ENCODE measurements around the gene CXADR. TPM values are rescaled to one million over a fixed set of nuclear protein-coding genes. Genes with fewer than 3 reads are reported as not detected.

The CXADR gene
- total RNA-seq, 1 experiment from 2014 or later: 51.7 TPM

DNA sequence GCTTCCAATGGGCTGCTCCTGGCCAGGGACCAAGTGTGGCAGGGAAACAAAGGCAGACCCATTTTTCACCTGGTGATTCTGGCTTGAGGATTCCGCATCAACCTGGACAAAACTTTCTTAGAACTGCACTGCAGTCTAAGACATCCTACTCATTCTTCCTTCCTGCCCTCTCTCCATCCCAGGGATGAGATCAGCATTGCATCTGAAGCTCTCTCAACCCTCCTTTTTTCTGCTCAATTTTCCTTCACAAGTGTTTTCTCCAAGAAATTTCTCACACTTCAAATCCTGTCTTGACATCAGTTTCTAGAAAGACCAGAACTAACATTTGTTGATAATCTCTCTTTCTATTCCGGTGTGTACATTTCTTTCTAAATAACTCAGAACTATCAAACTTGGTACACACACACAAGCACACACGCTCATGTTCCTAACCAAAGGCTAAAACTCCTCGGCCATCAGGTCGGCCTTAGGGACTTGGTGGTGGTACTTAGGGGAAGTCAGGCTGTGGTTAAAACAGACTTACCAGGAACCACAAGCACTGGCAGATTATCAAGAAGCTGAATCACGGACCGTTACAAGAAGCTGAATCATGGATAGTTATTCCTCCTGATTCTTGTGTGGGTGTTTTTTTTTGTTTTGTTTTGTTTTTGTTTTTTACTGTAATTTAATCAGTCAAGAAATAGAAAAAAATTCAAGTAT is 21.0 kb upstream of the CXADR start:
- TF ChIP-seq, protein P1, sequence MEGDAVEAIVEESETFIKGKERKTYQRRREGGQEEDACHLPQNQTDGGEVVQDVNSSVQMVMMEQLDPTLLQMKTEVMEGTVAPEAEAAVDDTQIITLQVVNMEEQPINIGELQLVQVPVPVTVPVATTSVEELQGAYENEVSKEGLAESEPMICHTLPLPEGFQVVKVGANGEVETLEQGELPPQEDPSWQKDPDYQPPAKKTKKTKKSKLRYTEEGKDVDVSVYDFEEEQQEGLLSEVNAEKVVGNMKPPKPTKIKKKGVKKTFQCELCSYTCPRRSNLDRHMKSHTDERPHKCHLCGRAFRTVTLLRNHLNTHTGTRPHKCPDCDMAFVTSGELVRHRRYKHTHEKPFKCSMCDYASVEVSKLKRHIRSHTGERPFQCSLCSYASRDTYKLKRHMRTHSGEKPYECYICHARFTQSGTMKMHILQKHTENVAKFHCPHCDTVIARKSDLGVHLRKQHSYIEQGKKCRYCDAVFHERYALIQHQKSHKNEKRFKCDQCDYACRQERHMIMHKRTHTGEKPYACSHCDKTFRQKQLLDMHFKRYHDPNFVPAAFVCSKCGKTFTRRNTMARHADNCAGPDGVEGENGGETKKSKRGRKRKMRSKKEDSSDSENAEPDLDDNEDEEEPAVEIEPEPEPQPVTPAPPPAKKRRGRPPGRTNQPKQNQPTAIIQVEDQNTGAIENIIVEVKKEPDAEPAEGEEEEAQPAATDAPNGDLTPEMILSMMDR (IDR thresholded peaks at IDR 0.05; ENCODE audit: unreplicated experiment): no peak
- intact Hi-C loops (cut with micrococcal nuclease; ENCODE audit: unreplicated experiment): no loop called here
- H3K27ac Mint-ChIP-seq (ENCODE audit: unreplicated experiment): peak overlapping the region; percentile 6
- H3K4me3 Mint-ChIP-seq (ENCODE audit: low read depth, unreplicated experiment): no peak overlapping the region
- H3K36me3 Mint-ChIP-seq (ENCODE audit: insufficient read depth, unreplicated experiment): no peaks in the 10 kb centered on the region
- peaks cover 12% of the 10 kb centered on the region for H3K4me1 Mint-ChIP-seq (ENCODE audit: low read depth, unreplicated experiment)
- peak; percentile 18 for DNase-seq
- H3K27me3 Mint-ChIP-seq (ENCODE audit: unreplicated experiment): no peaks in the 10 kb centered on the region
- CTCF ChIA-PET: interaction anchor here (2.0 kb wide), 1 partner anchor 20 kb away, joined by 6 read pairs; no protein-coding TSS in a partner anchor
- H3K9me3 Mint-ChIP-seq (ENCODE audit: low read depth, unreplicated experiment): no peaks in the 10 kb centered on the region
- BruUV-seq (replicated peaks): no TSS peak

DNA sequence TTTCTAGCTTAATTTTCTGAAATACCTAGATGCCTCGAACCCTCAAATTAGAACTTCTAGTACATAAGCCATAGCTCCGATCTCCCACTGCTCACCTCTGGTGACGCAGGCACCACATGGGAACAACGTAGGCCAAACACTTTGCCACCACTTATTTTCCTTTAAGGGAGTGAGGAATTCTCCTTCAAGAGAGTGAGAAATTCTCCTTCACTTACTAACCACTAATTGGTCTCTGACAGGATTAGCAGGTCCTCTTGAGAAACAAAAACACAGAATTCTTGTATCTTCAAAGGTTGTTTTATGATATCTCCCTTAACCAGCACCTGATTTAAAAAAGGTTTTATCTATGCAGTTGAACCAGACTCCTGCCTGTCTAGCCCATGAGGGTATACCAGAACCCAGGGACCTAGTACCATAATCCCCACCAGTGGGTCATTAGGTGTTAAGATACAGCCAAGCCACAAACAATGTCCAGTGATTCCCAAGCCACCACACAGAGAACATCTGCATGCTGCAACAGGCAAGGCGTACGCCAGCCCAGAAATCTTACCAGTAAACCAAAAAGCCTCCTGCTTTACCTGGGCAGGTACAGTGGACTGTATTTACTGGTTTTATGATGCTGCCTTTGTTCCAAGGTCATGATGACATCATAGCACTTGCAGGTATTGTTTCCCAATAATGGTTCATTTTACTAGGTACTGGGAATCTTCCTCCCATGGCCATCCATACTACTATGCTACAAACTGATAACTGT is 20.3 kb upstream of the CXADR start:
- no peak for DNase-seq
- no peaks in the 10 kb centered on the region for H3K27me3 Mint-ChIP-seq (ENCODE audit: unreplicated experiment)
- no TSS peak for BruUV-seq (replicated peaks)
- H3K36me3 Mint-ChIP-seq (ENCODE audit: insufficient read depth, unreplicated experiment): no peaks in the 10 kb centered on the region
- no peak overlapping the region for H3K4me3 Mint-ChIP-seq (ENCODE audit: low read depth, unreplicated experiment)
- no peaks in the 10 kb centered on the region for H3K9me3 Mint-ChIP-seq (ENCODE audit: low read depth, unreplicated experiment)
- CTCF ChIA-PET: interaction anchor here (2.0 kb wide), 1 partner anchor 19 kb away, joined by 6 read pairs; no protein-coding TSS in a partner anchor
- peaks cover 20% of the 10 kb centered on the region for H3K4me1 Mint-ChIP-seq (ENCODE audit: low read depth, unreplicated experiment)
- no peak overlapping the region for H3K27ac Mint-ChIP-seq (ENCODE audit: unreplicated experiment)
- intact Hi-C loops (cut with micrococcal nuclease; ENCODE audit: unreplicated experiment): no loop called here
- TF ChIP-seq, protein P1 (IDR thresholded peaks at IDR 0.05; ENCODE audit: unreplicated experiment): no peak

DNA sequence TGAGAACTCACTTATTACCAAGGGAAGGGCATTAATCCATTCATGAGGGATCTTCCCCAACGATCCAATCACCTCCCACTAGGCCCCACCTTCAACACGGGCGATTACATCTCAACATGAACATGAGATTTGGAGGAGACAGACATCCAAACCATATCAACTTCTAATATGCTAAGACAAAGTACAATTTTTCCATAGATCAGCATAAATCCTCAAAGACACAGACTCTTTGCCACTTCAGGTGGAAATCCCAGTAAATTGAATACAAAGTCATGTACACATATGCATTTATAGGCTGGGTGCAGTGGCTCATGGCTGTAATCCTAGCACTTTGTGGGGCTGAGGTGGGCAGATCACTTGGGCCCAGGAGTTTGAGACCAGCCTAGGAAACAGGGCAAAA is 18.8 kb upstream of the CXADR start:
- H3K27me3 Mint-ChIP-seq (ENCODE audit: unreplicated experiment): no peaks in the 10 kb centered on the region
- intact Hi-C loops (cut with micrococcal nuclease; ENCODE audit: unreplicated experiment): no loop called here
- no peak overlapping the region for H3K4me3 Mint-ChIP-seq (ENCODE audit: low read depth, unreplicated experiment)
- TF ChIP-seq, protein P1 (IDR thresholded peaks at IDR 0.05; ENCODE audit: unreplicated experiment): no peak
- no peaks in the 10 kb centered on the region for H3K36me3 Mint-ChIP-seq (ENCODE audit: insufficient read depth, unreplicated experiment)
- BruUV-seq (replicated peaks): no TSS peak
- H3K27ac Mint-ChIP-seq (ENCODE audit: unreplicated experiment): no peak overlapping the region
- DNase-seq: no peak
- H3K9me3 Mint-ChIP-seq (ENCODE audit: low read depth, unreplicated experiment): no peaks in the 10 kb centered on the region
- CTCF ChIA-PET: no interaction called here
- peaks cover 21% of the 10 kb centered on the region for H3K4me1 Mint-ChIP-seq (ENCODE audit: low read depth, unreplicated experiment)

DNA sequence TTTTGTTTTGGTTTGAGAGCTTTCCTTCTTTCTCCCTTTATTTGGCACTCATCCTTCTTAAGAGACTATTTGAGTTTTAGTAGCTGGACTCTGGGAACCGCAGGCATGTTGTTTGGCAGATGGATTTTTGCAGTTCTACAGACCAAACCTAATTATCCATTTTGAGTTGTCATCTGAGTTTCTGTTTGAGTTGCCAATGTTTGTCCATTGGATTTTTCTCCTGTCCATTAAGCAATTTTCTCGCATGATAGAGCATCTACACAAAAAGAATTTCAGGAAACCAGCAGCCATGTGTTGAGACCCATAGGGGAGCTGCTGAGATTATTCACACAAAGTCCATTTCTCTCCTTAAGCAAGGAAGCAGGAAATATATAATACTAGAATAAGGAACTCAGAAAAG is 17.2 kb upstream of the CXADR start:
- intact Hi-C loops (cut with micrococcal nuclease; ENCODE audit: unreplicated experiment): no loop called here
- no peaks in the 10 kb centered on the region for H3K36me3 Mint-ChIP-seq (ENCODE audit: insufficient read depth, unreplicated experiment)
- H3K27ac Mint-ChIP-seq (ENCODE audit: unreplicated experiment): no peak overlapping the region
- H3K27me3 Mint-ChIP-seq (ENCODE audit: unreplicated experiment): no peaks in the 10 kb centered on the region
- H3K9me3 Mint-ChIP-seq (ENCODE audit: low read depth, unreplicated experiment): no peaks in the 10 kb centered on the region
- DNase-seq: no peak
- BruUV-seq (replicated peaks): no TSS peak
- H3K4me3 Mint-ChIP-seq (ENCODE audit: low read depth, unreplicated experiment): no peak overlapping the region
- CTCF ChIA-PET: interaction anchor here (0.5 kb wide), 1 partner anchor 1122 kb away, joined by 4 read pairs; no protein-coding TSS in a partner anchor
- peaks cover 24% of the 10 kb centered on the region for H3K4me1 Mint-ChIP-seq (ENCODE audit: low read depth, unreplicated experiment)
- TF ChIP-seq, protein P1 (IDR thresholded peaks at IDR 0.05; ENCODE audit: unreplicated experiment): no peak

All from Calu3 (cell line).